Activated CD8-positive, alpha-beta memory T cell treated with anti-CD3 and anti-CD28 coated beads for 24 hours (primary cell): Measurements from ENCODE around the gene NPL.

Experiments
- DNase-seq: peaks from one replicate; pipeline ENCODE4 v3.0.0-alpha.2; 2020

The NPL gene

GRCh38 chr1:182823220-182823619 is 33.6 kb downstream of the NPL start:
- DNase-seq = no peak

- no peak for DNase-seq
Observed at GRCh38 chr1:182826892-182827291, 37.3 kb downstream of the NPL start.

- no peak for DNase-seq
Observed at GRCh38 chr1:182829285-182829932, 39.8 kb downstream of the NPL start.

GRCh38 chr1:182833271-182833670 is 43.7 kb downstream of the NPL start:
- DNase-seq = no peak

GRCh38 chr1:182834326-182834725 is 44.8 kb downstream of the NPL start:
- no peak for DNase-seq

GRCh38 chr1:182835806-182836205 is 46.2 kb downstream of the NPL start:
- no peak for DNase-seq

- DNase-seq = peak; percentile 99
Observed at GRCh38 chr1:182839209-182840066, 49.9 kb downstream of the NPL start, which contains the start of gene DHX9. DHX9 (plus strand) TSS chr1:182839347; CDS start chr1:182842567, 3,220 bp downstream.

- DNase-seq = no peak
Observed at GRCh38 chr1:182841368-182841988, 51.9 kb downstream of the NPL start.

GRCh38 chr1:182842265-182842664 is 52.7 kb downstream of the NPL start:
- DNase-seq = no peak

- no peak for DNase-seq
Observed at GRCh38 chr1:182845379-182845778, 55.8 kb downstream of the NPL start.

GRCh38 chr1:182845894-182846293 is 56.3 kb downstream of the NPL start:
- DNase-seq = no peak

GRCh38 chr1:182847105-182847504 is 57.5 kb downstream of the NPL start:
- no peak for DNase-seq

GRCh38 chr1:182848736-182849135 is 59.2 kb downstream of the NPL start:
- DNase-seq = no peak

- DNase-seq = no peak
Observed at GRCh38 chr1:182850319-182850718, 60.7 kb downstream of the NPL start.

- DNase-seq = no peak
Observed at GRCh38 chr1:182851825-182852224, 62.3 kb downstream of the NPL start.

- DNase-seq = no peak
Observed at GRCh38 chr1:182855911-182856310, 66.3 kb downstream of the NPL start.

GRCh38 chr1:182857212-182857611 is 67.6 kb downstream of the NPL start:
- no peak for DNase-seq

GRCh38 chr1:182860658-182861057 is 71.1 kb downstream of the NPL start:
- DNase-seq = no peak

GRCh38 chr1:182861994-182862393 is 72.4 kb downstream of the NPL start:
- no peak for DNase-seq

- no peak for DNase-seq
Observed at GRCh38 chr1:182862827-182863226, 73.3 kb downstream of the NPL start.

- no peak for DNase-seq
Observed at GRCh38 chr1:182863940-182864339, 74.4 kb downstream of the NPL start.

- no peak for DNase-seq
Observed at GRCh38 chr1:182867861-182868260, 78.3 kb downstream of the NPL start.

GRCh38 chr1:182869241-182869666 is 79.7 kb downstream of the NPL start:
- DNase-seq = no peak

- no peak for DNase-seq
Observed at GRCh38 chr1:182872881-182873280, 83.3 kb downstream of the NPL start.
